Suprapubic skin (tissue), 3 donors: ENCODE data around the gene CA12.

ENCODE experiments used
- CTCF ChIP-seq, 2 donors: fragments of 200-600 bp in 1 of 2; fragments of 450-650 bp in 1 of 2; sonication (generic) in 1 of 2; IDR thresholded peaks; one replicate each; pipeline ENCODE4 v1.5.1; 2016 to 2019; ENCODE audit warnings: antibody characterized with exemption in 2 of 2, mild to moderate bottlenecking in 1 of 2, moderate library complexity in 1 of 2
- EP300 ChIP-seq: sonication (generic); formaldehyde crosslinking; IDR thresholded peaks from one replicate; pipeline ENCODE4 v1.6.1; 2017; ENCODE audit warnings: antibody characterized with exemption
- POLR2A ChIP-seq, 2 donors: fragments of 450-650 bp; IDR thresholded peaks; one replicate each; pipeline ENCODE4 v1.6.1; 2017; ENCODE audit warnings: antibody characterized with exemption in 2 of 2, mild to moderate bottlenecking in 2 of 2, moderate library complexity in 2 of 2

- TF ChIP-seq EP300 (no peak), POLR2A (IDR thresholded peaks at IDR 0.05) (no peak), CTCF (IDR thresholded peaks at IDR 0.05) (no peak)
Measured at GRCh38 chr15:63395730-63396151, 14.1 kb upstream of the CA12 start.
